Measurements from ENCODE around the gene ROR1. TPM values are rescaled to one million over a fixed set of nuclear protein-coding genes. Genes with fewer than 3 reads are reported as not detected.

The ROR1 gene
- polyA plus RNA-seq, 1 donor, result 8.8 TPM

DNA sequence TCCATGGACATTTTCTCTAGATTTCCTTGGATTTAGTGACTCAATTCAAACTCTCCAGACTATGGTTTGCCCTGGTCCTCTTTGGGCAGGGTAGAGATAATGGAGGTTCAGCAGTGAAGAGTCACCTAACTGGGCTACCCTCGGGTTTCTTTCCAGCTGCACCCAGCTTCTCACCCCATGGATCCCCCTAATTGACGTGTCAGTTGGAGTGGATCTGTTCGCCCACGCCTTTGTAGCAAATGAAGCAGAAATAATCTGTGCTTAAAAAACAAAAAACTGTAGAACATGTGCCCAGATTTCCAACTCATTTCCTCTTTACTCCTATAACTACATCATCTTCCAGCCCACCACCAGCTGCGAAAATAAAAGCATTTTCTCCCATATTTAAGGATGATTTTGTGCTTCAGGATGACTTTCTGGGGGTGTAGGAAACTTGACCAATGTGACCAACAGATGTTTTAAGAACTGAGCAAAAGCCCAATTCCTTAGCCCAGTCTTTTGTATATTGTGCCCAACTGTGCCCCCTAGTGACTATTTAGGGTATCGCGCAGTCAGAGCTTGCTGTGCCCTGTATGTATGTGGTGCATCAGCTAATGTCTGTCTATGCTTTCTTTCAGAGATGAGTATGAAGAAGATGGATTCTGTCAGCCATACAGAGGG is 363.1 kb downstream of the ROR1 start:
- DNase-seq (ENCODE audit: low read depth), result peak; percentile 44

DNA sequence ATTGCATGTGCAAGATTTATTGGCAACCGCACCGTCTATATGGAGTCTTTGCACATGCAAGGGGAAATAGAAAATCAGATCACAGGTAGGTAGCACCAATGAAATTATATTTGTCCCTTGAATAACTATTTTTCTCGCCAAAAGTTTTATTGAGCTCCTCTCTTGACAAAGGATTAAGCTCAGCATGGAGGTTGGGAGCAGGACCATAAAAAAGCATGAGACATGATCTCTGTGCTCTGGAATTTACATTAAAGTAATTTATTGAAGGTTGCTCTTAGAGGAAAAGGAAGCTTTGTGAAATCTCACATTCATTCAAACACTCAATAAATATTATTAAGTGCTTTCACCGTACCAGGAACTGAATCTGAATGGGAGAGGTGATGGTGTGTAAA is 363.6 kb downstream of the ROR1 start:
- DNase-seq (ENCODE audit: low read depth), result no peak

DNA sequence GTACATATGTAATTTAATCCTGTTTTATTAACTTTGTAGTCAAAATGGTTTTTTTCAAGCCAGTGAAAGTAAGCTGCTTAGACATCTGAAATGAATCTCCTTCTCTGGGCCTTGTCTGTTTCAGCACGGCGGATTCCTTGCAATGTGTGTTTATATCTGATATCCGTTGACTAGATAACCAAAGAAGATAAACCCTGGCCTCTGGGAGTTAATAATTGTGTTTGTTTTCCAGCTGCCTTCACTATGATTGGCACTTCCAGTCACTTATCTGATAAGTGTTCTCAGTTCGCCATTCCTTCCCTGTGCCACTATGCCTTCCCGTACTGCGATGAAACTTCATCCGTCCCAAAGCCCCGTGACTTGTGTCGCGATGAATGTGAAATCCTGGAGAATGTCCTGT is 366.1 kb downstream of the ROR1 start:
- DNase-seq (ENCODE audit: low read depth), result no peak

DNA sequence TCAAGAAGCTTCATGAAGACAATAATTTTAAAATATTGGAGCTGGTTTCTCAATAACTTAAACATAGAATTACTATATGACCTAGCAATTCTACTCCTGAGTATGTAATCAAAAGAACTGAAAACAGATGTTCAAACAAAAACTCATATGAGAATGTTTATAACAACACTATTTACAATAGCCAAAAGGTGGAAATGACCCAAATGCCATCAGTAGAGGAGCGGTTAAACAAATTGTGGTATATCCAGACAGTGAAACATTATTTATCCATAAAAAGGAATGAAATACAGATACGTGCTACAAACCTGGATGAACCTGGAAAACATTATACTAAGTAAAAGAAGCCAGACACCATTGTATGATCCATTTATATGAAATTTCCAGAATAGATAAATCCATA is 366.8 kb downstream of the ROR1 start:
- no peak for DNase-seq (ENCODE audit: low read depth)

DNA sequence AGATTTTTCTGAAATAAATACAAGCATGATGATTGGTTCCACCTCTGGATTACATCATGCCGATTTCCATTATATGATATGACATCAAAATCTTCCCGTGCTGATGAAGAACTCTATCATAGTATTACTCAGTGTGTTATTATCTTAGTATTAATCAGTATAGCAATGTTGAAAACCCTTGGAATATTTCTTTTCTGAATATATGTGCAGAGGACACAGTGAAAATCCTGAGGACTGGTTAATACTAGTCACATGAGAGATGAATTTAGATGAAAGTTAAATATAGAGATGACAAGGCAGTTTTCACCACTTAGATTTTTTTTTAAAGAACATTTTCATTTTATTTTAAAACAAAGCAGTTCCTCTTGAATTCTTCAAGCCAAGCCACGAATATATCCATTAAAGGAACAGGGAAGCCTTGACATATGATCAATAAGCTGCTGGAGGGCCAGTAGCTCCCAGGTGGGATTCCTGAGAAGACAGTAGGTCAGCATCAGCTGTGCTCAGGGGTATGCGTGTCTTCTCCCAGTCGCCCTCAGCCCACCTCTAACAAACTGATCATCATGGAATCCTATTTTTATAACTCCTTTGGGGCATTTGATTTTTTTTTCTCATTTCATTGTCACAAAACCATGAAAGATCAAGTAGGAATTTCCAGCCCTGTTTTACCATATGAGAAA is 373.4 kb downstream of the ROR1 start:
- no peak for DNase-seq (ENCODE audit: low read depth)

DNA sequence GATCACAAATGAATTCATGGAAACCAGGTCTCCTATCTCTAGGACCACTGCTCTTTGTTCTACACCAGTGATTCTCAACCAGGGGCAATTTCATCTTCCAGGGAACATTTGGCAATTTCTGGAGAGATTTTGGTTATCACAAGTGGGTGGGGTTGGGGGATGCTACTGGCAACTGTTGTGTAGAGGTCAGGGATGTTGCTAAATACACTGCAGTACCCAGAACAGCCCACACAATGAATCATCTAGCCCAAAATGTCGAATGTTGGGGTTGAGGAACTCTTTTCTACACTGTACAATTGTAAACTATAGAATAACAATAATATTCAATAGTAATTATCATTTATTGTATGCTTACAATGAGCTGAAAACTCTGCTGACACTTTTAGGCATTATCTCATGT is 373.9 kb downstream of the ROR1 start:
- DNase-seq (ENCODE audit: low read depth), result no peak

DNA sequence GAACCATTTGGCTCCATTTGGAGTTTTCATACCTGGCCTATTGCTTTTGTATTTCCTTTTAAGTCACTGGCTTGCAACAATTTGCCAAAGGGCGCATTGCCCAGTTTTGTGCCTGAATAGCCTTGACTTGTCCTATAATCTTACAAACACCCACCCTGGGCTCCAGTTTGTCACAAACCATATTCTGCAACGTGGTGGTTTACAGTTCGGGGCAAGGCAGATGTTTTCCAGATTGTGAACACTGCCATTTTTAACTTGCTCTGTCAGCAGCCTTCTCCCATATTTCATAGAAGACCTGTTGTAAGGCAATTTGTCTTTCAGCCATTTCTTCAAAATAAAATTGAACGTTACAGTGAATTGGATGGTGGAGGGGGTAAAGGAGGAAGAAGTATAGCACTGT is 376.4 kb downstream of the ROR1 start:
- DNase-seq (ENCODE audit: low read depth), result no peak

DNA sequence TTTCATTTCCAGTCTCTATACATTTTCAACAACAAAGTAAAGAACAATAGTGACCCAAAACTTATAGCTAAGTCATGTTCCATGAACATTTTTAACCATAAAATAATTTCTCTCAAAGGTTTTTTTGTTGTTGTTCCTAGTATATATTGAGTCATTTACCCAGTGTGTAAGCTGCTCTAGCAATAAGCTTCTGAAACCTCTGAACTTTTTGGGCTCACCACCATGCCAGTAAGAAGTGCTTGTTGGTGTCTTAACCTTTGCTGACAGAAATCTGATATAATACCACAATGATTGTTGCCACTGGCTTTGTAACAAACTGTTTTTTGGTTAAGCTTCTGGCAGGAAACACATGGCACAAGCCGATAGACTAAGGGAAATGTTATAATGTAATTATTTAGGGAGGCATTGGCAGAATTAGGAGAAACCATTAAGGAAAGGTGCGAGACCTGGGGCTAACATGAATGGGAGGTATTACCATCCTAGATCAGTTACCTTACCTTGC is 377.0 kb downstream of the ROR1 start:
- DNase-seq (ENCODE audit: low read depth), result no peak

DNA sequence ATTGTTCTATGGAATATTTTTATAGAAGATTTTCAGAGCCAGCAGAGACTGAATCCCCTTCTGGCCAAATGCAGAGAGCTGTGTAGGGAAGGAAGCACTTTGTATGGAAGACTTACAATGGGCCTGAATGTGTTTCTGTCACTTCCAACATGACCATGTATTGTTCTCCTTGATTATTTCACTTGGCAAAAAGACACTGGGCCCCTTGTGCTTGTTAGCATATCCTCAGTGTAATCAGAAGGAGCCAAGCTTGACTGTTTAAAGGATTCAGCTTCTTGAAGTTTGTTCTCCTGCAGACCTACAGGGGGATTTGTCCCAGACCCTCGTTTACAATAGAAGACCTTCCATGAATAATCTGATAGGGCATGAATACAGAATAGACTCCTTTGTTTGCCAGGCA is 381.5 kb downstream of the ROR1 start:
- no peak for DNase-seq (ENCODE audit: low read depth)

DNA sequence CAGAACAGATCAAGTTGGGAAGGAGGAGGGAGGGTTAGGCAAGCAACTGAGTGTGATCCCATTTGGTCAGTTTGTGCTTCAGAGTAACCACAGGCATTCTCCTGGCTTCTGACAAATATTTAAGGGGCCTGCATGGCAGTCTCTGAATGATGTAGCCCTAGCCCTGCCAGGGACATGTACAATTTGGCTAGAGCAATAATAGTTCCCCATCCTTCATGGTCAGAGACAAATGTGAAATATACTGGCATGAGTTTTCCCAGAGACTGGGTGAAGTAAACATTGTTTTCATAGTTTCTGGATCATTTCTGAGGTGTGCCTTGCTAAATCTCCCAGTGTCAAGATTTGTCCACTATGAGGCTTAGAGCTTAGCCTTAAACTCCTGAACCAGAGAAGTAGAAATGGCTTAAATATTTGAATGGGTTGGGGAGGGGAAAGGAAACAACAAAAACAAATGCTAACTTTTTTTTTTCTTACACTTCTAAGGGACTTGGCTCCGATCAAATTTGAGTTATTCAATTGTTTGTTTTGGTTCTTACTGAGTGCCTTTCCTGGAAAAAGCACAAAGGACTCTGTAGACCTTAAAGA is 387.6 kb downstream of the ROR1 start:
- no peak for DNase-seq (ENCODE audit: low read depth)

DNA sequence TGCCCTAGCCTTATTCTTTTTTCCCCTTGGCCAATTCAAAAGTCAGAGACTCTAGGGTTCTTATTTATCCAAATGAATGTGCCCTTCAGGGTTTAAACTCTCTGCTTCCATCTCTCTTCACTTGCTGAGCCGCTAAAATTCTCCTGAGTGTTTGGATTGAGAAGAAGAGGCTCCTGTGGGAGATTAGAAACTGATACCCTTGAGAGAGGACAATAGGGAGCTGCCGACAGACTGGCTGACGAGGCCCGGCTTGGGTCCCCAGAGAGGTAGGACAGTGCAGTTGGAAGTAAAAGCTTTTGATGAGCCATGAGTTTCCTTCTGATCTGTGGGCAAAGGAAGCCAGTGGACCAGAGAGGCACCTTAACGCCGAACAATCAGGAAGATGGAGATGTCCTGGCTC is 388.3 kb downstream of the ROR1 start:
- no peak for DNase-seq (ENCODE audit: low read depth)

DNA sequence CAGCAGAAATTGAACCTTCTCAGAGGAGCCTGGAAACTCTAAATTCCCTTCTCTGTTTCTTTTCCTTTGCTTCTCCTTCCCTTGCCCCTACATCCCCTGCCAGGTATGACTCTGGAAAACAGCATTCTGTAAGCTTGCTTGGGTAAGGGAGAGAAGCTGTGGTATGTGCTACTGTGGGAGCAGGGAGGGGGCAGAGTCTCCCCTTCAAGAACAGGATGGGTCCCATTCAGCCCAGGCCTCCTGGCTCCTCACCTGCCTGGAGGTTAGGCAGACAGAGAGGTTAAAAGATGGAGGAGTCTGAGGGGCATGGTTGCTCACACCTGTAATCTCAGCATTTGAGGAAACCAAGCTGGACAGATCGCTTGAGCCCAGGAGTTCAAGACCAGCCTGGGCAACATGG is 389.0 kb downstream of the ROR1 start:
- no peak for DNase-seq (ENCODE audit: low read depth)

DNA sequence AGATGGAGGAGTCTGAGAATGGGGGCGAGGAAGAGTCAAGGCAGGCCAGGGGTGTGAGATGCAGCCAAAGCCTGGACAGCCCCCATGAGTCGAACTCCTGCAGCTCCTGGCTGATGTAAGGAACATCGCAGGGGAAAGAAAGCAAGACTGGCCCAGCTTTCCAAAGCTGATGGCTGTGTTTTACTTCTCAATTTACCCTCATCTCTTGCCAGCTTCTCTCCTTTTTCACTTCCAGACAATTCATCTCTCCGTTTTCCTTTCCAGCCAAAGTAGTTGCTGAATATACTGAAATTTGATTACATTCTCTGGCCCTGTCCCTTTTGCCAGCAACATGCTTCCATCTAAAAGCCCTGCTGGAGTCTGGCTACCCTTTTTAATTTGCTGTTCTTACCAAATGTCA is 389.6 kb downstream of the ROR1 start:
- DNase-seq (ENCODE audit: low read depth), result no peak

DNA sequence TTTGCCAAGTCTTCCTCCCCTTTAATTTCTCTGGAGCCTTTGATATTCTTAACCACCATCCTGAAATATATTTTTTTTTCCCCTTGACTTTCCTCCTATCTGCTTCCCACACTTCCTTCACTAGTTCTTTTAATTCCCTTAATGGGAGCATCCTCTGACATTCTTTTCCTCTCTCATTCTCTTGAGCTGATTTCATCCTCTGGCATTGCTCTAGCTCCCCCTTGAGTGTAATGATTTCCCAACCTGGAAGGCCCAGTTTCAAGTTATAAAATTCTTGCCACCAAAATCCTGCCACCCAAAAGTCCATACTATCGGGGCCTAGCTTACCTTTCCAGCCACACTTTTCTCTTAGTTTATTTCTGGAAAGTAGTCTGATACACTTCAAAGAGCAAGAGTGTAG is 390.2 kb downstream of the ROR1 start:
- no peak for DNase-seq (ENCODE audit: low read depth)

DNA sequence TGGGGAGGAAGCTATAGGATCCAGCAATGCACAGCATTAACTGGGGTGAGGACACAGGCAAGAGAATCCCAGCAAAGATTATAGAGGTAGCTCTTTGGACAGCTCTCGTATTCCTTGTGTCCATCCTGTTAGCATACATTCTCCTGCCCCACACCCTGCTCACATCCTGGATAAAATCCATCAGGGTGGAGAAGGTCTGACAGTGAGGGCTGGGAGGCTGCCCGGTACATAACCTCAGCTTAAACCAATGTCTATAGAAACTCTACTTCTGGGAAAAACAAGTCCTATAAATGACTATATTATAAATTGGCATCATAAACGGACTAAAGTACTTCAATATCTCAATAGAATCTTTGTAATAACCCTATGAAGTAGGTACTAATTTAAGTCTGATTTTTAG is 392.8 kb downstream of the ROR1 start:
- DNase-seq (ENCODE audit: low read depth), result no peak

DNA sequence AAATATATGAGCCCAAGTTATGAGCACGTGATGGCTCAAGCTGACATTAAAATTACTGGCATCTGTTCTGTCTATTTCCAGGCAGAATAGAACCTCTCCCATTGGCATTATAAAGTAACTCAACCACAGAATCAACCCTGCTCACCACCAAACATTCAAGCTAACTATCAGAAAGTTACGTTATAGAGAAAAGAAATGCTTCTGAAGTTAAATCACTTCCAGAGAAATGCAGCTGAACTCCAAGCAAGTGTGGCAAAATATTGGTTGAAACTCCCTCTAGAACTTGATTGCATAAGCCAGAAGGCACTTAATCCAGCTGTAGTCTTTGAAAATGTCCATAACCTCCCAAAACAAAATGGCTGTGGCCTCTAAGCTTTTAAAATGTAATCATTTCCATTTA is 393.4 kb downstream of the ROR1 start:
- no peak for DNase-seq (ENCODE audit: low read depth)

DNA sequence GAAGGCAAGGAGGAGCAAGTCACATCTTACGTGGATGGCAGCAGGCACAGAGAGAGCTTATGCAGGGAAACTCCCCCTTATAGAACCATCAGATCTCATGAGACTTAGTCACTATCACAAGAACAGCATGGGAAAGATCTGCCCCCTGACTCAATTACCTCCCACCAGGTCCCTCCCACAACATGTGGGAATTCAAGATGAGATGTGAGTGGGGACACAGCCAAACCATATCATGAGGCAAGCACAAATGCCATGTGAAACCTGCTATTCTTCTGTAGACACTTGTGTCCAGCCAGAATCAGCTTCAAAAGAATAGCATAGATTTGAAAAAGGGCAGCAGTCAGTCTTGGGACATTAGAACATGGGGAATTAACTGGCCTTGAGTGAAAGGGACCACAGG is 397.4 kb downstream of the ROR1 start:
- DNase-seq (ENCODE audit: low read depth), result no peak

DNA sequence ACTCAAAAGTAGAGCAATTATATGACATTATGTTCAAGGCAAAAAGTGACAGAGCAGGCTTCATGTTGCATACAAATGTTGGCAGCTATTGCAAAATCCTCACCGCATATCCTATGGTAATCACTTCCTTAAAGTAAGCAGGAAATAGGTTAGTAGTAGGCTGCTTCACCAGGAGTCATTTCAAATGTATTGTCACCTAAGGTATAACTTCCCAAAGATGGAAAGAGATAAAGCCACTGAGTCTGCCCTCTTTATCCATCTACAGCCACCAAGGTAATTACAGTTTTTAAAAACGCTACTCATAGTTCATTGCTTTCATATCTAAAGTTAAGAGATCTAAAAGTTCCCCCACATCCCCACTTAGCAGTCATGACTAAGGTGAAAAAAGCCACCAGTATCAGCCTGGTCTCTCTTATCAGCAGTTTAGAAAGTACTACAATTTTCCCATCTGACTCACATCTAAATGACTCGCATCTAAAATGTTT is 398.0 kb downstream of the ROR1 start:
- DNase-seq (ENCODE audit: low read depth), result no peak

DNA sequence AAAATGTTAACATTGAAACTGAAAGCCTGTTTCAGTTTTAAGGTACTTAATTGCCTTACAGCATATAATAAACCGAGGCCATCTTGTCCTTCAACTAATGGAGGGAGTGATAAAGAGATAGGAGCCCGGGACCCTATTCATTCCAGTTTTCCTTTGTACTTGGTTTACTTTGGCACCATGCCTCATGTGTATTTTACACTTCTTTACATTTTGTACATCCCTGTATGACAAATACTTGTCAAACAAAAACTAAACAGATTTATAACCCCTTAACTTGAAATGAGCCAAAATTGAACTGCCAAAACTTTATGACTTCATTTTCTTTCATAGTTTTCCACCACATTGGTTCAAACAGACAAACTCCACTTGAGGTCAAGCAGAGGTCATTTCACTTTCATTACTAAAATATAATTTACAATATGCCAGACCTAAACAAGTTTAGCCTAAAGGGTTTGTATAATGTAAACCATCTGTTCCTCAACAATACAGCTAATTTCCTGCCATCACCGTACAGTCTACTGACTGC is 398.7 kb downstream of the ROR1 start:
- no peak for DNase-seq (ENCODE audit: low read depth)

DNA sequence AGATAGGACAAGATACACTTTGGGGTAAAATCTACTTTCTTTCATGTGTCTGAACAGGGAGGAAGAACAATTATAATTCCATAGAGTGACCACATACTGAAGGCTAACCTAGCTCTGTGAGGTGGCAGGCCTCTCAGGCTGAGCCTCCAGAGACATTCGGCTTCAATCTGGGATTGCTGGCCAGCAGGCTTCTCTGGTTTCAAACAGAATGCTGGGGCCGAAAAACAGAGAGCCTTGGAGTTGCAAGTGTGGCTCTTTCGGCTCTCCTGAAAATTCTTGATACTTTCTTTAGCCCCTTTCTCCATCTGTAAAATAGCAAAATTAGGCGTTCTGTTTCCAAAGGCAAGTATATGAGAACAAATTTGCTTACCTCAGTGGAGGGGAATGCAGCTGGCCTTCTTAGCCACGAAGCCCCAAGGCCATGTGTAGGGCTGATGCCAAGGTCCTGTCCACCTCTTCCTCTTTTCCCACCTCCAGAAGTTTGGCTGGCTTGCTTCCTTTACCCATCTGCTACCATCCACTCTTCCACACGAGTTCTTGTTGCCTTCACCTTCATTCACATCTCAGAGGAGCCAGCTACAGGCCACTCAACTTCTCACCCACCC is 399.6 kb downstream of the ROR1 start:
- DNase-seq (ENCODE audit: low read depth), result no peak

DNA sequence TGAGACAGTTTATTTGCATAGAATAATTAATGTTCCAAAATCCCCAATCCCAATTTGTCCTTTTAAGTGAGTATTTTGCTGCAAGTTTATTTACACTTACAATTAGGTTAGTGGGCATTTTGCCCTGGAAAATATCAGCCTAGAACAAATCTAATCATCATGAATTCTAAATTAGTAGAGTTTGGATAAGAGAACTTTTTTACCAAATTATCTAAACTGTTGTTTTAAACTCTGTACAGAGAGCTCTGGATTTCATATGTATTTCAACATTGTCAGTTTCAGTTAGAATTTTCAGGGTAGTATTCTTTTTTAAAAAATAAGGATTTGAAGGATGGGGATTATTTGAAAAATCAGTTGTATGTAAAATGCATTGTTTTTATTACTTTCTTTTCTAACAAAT is 401.8 kb downstream of the ROR1 start:
- no peak for DNase-seq (ENCODE audit: low read depth)

DNA sequence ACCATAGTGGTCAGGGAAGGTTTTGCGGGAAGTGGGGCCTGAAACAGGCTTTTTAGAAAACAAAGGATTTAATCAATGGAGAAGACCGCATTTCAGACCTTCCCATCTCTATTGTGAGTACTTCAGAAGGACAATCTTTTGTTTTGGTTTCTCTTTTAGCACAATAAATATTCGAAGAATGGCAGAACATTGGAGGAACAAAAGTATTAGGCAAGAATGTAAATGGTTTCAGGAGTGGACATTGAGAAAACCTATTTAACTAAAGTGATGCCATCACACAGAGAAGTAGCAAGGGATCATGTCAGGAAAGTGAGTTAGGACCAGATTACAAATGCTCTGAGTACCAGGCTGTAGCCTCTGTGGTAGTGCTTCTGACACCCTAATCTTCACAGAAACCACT is 402.8 kb downstream of the ROR1 start:
- DNase-seq (ENCODE audit: low read depth), result no peak

DNA sequence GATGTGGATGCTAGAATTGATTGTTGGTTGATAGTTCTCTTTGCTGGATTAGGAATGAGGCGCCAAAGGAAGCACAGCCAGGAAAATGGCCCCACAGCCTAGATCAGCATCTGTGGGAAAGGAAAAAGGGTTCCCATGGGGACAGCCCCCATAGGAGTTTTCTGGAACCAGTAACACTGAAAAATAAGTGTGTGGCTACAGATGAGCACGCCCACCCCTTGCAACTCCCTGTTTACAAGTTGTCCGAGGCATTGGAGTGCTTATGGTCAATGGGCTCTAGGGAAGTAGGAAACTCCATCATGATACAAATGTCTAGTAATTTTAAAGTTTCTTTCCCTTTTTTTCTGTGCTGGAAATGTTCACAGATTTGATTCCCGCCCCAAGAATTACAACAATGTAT is 405.8 kb downstream of the ROR1 start:
- DNase-seq (ENCODE audit: low read depth), result no peak

Measured in forelimb muscle (tissue), 1 donor.